GF-D8 (cell line): ENCODE results near the gene CDYL.

Experiments
- DNase-seq: peaks from one replicate; lab custom pipeline; 2025; lab: John Stamatoyannopoulos, UW

CDYL gene

DNA sequence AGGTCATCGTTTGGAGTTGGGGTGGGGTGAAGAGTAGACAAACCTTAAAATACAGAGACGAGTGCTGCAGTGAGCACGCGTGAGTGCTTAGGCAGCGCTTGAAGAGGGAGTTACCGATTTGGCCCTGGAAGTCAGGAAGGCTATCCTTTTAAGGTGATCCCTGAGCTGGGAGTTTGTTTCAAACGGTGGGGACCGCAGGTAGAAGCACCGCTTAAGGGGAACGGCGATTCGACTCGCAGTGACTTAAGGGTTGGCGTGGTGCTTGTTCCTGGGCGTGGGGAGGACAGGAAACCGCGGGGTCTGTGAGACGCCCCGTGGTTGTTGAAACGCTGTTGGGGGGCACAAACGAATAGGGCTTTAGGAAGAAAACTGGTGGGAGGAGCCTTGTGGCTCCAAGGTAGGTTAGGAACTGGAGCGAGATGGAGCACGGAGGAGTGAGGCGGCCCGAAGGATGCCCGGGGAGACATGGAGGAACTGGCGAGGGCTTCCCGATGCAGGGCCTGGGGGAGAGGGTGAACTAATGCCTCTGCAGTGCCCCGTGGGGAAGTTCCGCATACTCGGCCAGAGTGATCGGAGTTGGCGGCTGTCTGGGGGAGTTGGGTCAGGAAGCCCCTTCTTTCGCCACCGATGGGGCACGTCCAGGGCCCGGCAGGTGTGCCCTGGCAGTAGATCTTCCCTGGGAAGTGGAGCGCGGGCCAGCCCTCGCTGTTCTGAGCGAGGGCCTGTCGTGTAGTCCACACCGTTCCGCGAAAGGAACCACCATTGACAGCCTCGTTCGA lies 1.3 kb upstream of the CDYL start:
- DNase-seq, result no peak

DNA sequence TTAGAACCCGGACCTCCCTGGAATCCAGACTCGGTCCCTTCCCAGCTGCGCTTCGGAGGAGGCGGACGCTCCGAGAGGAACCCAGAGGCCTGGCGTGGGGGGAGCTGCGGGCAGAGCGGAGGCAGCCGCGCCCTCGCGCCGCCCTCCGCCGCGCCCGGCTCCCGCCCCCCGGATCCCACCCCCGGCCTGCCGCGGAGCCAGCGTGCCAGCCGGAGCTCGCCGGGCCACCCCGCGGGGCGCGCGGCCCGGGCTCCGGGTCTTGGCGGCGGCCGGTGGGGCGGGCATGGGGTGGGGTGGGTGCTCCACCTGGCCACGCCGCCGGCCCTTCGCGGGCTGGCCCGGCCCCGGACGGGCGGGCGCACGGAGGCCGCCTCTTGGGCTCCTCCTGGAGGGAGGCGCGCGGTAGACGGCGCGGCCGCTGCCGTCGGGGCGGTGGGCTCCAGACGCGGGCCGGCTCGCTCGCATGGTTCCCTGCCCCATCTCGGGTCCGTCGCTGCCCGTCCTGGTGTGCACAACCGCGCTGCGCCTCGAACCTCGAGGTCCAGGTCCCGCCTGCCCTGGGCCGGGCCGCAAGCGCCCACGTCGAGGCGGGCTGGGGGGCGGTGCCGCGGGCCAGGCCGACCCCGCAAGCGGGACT lies 592 bp upstream of the CDYL start:
- DNase-seq, result peak; percentile 34

DNA sequence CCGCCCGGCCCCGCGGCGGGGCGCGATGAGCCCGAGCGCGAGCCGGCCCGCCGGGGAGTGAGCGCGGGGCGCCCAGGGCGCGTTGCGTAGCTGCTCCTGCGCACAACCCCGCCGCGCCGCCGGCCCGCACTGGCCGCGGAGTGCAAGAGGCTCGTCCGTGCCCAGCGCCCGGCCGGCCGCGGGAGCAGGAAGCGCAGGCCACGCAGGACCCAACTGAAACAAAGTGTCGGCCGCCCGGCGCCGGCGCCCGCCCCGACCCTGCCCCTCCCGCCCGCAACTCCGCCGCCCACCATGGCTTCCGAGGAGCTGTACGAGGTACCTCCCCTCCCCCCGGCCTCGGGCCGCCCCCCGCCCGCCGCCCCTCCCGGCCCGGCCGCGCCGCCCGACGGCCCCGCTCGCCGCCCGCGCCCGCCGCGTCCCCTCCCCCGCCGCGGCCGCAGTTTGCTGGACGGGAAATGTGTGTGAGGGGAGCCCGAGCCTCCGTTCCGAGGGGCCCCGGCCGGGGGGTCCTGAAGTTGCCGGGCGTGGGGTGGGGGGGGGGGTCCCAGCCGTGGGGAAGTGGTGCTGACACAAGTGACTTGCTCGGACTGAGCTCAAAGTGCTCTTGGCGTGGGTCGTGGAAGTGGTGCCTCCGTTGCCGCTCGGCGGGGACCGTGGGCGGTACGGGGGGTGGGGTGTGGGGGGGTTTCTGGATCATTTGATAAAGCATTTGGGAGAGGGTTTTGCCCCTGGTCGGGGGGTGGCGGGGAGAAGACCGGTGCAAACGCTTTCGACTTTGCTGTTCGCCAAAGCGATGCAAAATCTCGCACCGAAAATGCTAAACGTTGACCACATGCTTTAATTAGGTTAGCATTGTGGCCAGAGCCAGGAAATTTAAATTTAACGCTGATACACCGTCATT lies 539 bp downstream of the CDYL start:
- DNase-seq, result peak; percentile 46

DNA sequence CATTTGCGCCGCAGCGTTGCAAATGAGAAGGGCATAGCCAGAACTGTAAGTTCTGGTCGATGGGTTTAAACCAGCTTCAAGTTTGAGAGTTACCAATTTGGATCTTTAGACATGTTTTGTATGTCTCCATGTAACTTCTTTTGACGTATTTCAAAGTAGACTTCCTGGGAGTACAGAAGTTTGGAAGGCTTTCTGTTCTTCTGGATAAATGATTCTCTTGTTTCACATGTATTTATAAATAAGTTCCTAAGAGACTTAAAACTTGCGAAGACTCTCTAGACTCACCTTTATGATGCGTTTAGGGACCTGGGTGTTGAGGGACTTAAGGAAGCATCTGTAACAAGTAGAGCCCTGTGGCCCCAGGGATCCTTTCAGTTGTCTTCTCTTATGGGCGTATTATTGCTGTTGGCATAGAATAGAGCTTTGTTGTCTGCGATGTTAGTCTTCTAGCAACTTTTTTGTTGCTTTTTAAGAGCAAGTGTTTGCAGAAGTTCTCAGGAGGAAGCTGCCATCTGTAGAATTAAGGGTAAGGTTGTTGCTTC lies 1.3 kb downstream of the CDYL start:
- DNase-seq, result no peak

DNA sequence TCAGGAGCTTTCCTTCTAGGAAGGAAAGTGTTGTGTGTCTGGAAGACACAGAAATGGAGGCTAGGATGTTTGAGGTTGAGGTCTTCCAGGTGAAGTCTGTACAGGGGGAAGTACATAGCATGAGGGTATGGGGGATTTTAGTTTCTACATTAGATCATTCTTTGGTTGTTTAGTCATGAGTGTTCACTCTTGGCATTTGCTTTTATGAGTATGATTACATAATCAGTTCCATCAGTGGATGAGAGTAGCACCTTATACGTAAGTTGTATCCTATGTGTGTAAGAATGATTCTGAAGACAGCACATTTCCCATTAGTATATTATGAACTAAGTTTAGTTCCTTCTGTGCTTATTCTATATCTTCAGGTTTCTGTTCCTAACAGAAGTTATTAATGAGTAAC lies 1.9 kb downstream of the CDYL start:
- DNase-seq, result no peak

DNA sequence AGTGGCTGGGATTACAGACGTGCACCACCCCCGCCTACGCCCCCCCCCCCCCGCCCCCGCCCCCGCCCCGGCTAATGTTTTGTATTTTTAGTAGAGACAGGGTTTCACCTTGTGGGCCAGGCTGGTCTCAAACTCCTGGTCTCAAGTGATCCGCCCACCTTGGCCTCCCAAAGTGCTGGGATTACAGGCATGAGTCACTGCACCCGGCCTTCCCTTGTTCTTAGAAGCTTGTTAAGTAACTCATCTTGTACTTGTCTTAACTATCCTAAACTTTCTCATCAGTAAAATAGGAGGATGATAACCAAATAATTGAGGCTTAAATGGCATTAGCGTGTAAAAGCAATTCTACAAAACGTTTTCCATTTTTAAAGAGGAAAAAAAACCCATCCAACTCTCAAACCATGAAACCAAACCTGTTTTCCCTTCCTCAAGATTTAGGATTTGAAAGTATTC lies 4.2 kb downstream of the CDYL start:
- DNase-seq, result no peak

- DNase-seq, result no peak
Measured at GRCh38 chr6:4781426-4781825, 5.2 kb downstream of the CDYL start.

DNA sequence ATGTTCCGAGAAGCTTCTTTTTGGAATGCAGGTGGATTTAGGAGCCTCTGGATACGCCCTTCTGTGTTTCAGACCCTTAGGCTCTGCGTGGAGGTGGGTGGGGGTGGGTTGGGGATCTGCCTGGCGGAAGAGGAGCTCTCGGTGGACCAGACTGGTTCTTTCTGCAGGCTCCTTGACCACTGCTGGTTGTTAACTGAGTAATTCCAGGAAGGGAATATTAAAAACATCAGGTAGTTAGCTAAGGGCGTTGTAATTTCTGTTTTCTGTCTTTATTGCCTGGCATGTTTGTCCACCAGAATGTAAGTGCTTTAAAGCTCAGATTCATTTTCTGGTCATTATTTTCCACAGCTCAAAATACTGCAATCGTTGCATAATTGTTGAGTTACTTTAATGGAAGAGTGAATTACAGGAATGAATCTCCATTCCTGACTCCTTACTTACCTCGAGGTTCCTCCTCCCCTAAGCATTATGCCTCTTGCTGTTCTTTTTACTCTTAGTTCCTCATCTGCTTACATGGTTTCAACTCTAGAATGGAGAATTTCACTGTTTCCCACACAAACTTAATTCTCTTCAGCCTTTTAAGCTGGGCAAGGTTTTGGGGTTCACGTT lies 5.9 kb downstream of the CDYL start:
- no peak for DNase-seq

GRCh38 chr6:4786996-4787395 lies 10.8 kb downstream of the CDYL start:
- DNase-seq, result no peak

- no peak for DNase-seq
Measured at GRCh38 chr6:4788482-4788881, 12.3 kb downstream of the CDYL start.

DNA sequence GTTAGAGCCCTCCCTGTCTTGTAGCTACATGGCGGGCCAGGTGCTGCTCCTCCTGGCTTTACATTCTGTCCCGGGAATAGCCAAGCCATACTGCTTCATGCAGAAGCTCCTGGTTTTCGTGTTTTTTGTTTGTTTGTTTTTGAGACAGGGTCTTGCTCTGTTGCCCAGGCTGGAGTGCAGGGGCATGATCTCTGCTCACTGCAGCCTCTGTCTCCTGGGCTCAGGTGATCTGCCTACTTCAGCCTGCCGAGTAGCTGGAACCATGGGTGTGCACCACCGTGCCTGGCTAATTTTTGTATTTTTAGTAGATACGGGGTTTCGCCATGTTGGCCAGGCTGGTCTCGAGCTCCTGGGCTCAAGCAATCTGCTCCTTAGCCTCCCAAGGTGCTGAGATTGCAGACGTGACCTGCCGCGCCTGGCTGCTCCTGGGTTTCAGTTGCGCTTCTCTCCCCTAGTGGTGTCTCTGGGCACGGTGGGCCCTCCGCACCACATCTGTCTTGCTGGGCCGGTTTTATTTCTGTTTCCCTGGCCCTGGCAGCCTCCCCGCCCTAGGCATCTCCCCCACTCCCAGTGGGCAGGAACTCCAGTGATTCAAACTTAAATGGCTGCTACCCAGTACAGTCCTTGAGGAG lies 12.9 kb downstream of the CDYL start:
- DNase-seq, result no peak

GRCh38 chr6:4790158-4790899 lies 14.1 kb downstream of the CDYL start:
- DNase-seq, result no peak

- no peak for DNase-seq
Measured at GRCh38 chr6:4794140-4794707, 18.0 kb downstream of the CDYL start.

DNA sequence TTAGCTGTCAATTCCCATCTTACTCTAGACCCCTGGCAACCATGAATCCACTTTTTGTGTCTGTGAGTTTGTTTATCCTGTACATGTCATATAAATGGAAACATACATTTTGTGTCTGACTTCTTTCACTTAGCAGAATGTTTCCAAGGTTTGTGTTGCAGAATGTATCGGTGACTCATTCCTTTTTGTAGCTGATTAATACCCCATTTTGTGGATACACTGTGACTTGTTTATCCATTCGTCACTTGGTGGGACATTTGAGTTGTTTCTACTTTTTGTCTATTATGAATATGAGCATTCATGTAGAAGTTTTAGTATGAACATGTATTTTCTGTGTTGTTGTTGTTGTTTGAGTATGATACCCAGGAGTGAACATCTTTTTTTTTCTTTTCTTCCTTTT lies 21.4 kb downstream of the CDYL start:
- no peak for DNase-seq

DNA sequence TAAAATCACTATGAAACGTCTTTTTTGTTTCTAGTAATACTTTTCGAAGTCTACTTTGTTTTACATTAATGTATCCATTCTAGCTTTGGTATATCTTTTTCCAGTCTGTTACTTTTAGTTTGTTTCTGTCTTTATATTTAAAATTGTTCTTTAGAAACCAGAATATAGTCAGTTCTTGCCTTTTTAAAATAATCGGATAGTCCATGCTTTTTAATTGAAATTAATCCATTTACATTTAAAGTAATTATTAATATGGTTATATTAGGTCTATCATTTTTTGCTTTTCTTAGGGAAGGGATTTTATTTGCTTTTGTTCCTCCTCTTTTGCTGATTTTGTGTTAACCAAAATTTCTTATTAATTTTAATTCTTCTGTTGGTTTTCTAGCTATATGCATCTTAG lies 23.7 kb downstream of the CDYL start:
- no peak for DNase-seq

DNA sequence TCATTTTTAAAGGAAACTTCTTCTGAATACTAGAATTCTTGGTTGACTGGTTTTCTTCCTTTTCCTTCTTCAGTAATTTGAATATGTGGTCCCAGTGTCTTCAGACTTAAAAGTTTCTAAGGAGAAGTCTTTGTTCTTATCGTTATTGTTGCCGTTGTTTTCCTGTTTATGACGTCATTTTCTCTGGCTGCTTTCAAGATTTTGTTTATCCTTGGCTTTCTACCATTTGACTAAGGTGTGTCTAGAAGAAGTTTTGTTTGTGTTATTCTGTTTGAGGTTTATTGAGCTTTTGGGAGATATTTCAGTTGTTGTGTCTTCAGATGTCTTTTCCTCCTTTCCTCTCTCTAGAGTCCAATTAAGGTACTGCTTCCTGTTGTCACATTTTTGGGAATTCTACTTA lies 24.5 kb downstream of the CDYL start:
- no peak for DNase-seq

GRCh38 chr6:4801491-4802110 lies 25.4 kb downstream of the CDYL start:
- DNase-seq, result no peak

- DNase-seq, result no peak
Measured at GRCh38 chr6:4802312-4802935, 26.2 kb downstream of the CDYL start.

GRCh38 chr6:4803343-4803744 lies 27.1 kb downstream of the CDYL start:
- no peak for DNase-seq

DNA sequence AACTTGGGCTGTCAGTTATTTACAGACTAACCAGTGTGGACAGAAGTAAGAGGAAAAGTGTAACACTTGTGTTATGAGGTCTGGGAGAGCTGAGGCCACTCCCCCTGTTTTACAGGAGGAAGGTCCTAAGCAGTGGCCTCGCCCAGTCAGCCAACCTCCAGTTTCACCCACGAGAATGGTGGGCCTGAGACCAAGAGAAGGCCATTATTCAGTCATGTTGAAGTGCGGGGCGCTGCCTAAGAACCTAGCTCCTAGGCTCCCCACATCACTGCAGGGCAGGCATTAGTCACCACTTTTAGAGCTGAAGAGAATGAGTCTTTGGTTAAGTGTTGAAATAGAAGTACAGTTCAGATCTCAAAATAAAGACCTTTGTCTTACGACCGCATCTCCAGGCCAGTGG lies 27.9 kb downstream of the CDYL start:
- DNase-seq, result no peak
